ENCODE measurements around the gene GINM1. TPM values are rescaled to one million over a fixed set of nuclear protein-coding genes. Genes with fewer than 3 reads are reported as not detected.

Gene GINM1
- total RNA-seq, 1 experiment from 2014 or later, result 24.0 TPM

GRCh38 chr6:149600508-149600907, 34.3 kb downstream of the GINM1 start:
- Histone ChIP-seq H3K36me3 (ENCODE audit: insufficient read depth, low read length, poor library complexity, severe bottlenecking) (peaks cover 26% of the 10 kb centered on the region), H3K4me1 (ENCODE audit: insufficient read depth, low read length, poor library complexity, severe bottlenecking) (no peaks in the 10 kb centered on the region), H3K27ac (ENCODE audit: low read depth, low read length, poor library complexity, severe bottlenecking) (no peak overlapping the region), H3K9me3 (ENCODE audit: low read depth, low read length, poor library complexity, severe bottlenecking) (no peaks in the 10 kb centered on the region), H3K27me3 (replicated peaks; ENCODE audit: insufficient read depth, low read depth, low read length, poor library complexity) (no peaks in the 10 kb centered on the region), H3K4me3 (ENCODE audit: low read depth, low read length, poor library complexity, severe bottlenecking) (no peak overlapping the region)
- intact Hi-C loops (cut with micrococcal nuclease; ENCODE audit: unreplicated experiment), result no loop called here
- BruUV-seq (replicated peaks), result no TSS peak
- POLR2A ChIA-PET (ENCODE audit: low non-redundant PET), result no interaction called here
- no peak for DNase-seq (ENCODE audit: low spot score)
- CTCF ChIA-PET, result no interaction called here
- no peak for TF ChIP-seq EZH2 (IDR thresholded peaks at IDR 0.05; ENCODE audit: borderline replicate concordance, low read depth, low read length, poor library complexity, severe bottlenecking)
- TF ChIP-seq, protein P1, sequence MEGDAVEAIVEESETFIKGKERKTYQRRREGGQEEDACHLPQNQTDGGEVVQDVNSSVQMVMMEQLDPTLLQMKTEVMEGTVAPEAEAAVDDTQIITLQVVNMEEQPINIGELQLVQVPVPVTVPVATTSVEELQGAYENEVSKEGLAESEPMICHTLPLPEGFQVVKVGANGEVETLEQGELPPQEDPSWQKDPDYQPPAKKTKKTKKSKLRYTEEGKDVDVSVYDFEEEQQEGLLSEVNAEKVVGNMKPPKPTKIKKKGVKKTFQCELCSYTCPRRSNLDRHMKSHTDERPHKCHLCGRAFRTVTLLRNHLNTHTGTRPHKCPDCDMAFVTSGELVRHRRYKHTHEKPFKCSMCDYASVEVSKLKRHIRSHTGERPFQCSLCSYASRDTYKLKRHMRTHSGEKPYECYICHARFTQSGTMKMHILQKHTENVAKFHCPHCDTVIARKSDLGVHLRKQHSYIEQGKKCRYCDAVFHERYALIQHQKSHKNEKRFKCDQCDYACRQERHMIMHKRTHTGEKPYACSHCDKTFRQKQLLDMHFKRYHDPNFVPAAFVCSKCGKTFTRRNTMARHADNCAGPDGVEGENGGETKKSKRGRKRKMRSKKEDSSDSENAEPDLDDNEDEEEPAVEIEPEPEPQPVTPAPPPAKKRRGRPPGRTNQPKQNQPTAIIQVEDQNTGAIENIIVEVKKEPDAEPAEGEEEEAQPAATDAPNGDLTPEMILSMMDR (conservative IDR thresholded peaks at IDR 0.05; ENCODE audit: low read depth, low read length), result no peak

DNA sequence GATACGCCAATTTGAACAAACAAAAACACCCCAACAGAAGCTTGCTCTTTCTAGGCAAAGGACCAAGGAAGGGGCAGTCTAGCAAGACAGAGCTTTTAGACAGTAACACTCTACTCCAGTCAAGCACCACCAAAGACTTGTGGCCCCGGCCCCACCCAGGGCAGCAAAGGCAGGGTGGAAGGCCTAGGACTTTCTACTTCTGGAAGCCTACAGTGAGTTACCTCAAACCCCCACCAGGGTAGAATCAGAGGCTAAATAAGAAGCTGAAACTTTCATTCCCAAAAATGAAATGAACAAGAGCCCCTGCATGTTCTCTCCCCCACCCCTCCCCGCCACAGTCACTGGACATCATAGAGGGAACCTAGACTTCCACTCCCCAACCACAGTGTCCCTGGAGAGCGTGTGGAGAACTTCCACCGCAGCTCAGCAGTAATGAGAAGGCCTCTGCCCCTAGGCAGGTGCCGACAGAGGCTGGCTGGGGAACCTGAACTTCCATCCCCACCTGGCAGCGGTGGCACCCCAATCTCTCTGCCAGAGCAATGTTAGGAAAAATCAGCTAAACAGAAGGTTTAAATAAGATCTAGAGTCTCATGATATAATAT, 42.3 kb downstream of the GINM1 start:
- no peak overlapping the region for H3K4me3 ChIP-seq (ENCODE audit: low read depth, low read length, poor library complexity, severe bottlenecking)

GRCh38 chr6:149614337-149614736, 48.2 kb downstream of the GINM1 start:
- no TSS peak for BruUV-seq (replicated peaks)
- no peaks in the 10 kb centered on the region for H3K4me1 ChIP-seq (ENCODE audit: insufficient read depth, low read length, poor library complexity, severe bottlenecking)
- DNase-seq (ENCODE audit: low spot score), result no peak
- intact Hi-C loops (cut with micrococcal nuclease; ENCODE audit: unreplicated experiment), result no loop called here
- TF ChIP-seq, protein P1 (conservative IDR thresholded peaks at IDR 0.05; ENCODE audit: low read depth, low read length), result no peak
- no peak for TF ChIP-seq EZH2 (IDR thresholded peaks at IDR 0.05; ENCODE audit: borderline replicate concordance, low read depth, low read length, poor library complexity, severe bottlenecking)
- H3K36me3 ChIP-seq (ENCODE audit: insufficient read depth, low read length, poor library complexity, severe bottlenecking), result no peaks in the 10 kb centered on the region
- no peaks in the 10 kb centered on the region for H3K27me3 ChIP-seq (replicated peaks; ENCODE audit: insufficient read depth, low read depth, low read length, poor library complexity)
- H3K27ac ChIP-seq (ENCODE audit: low read depth, low read length, poor library complexity, severe bottlenecking), result no peak overlapping the region
- POLR2A ChIA-PET (ENCODE audit: low non-redundant PET), result no interaction called here
- H3K4me3 ChIP-seq (ENCODE audit: low read depth, low read length, poor library complexity, severe bottlenecking), result no peak overlapping the region
- CTCF ChIA-PET, result no interaction called here
- no peaks in the 10 kb centered on the region for H3K9me3 ChIP-seq (ENCODE audit: low read depth, low read length, poor library complexity, severe bottlenecking)

More for the DNA sequence above, 42.3 kb downstream of the GINM1 start:
- ChIA-PET POLR2A (ENCODE audit: low non-redundant PET) (interaction anchor here (0.6 kb wide), 1 partner anchor 152 kb away, joined by 4 read pairs; no protein-coding TSS in a partner anchor), CTCF (no interaction called here)
- TF ChIP-seq, protein P1 (conservative IDR thresholded peaks at IDR 0.05; ENCODE audit: low read depth, low read length), result no peak
- no peak for TF ChIP-seq EZH2 (IDR thresholded peaks at IDR 0.05; ENCODE audit: borderline replicate concordance, low read depth, low read length, poor library complexity, severe bottlenecking)
- H3K36me3 ChIP-seq (ENCODE audit: insufficient read depth, low read length, poor library complexity, severe bottlenecking), result no peaks in the 10 kb centered on the region
- no peaks in the 10 kb centered on the region for H3K27me3 ChIP-seq (replicated peaks; ENCODE audit: insufficient read depth, low read depth, low read length, poor library complexity)
- no peaks in the 10 kb centered on the region for H3K9me3 ChIP-seq (ENCODE audit: low read depth, low read length, poor library complexity, severe bottlenecking)
- intact Hi-C loops (cut with micrococcal nuclease; ENCODE audit: unreplicated experiment), result no loop called here
- no TSS peak for BruUV-seq (replicated peaks)
- H3K27ac ChIP-seq (ENCODE audit: low read depth, low read length, poor library complexity, severe bottlenecking), result no peak overlapping the region
- H3K4me1 ChIP-seq (ENCODE audit: insufficient read depth, low read length, poor library complexity, severe bottlenecking), result no peaks in the 10 kb centered on the region
- no peak for DNase-seq (ENCODE audit: low spot score)

All from A673 (cell line).